Lower leg skin (tissue), 3 donors: Measurements from ENCODE around the gene DNAJC12.

Source experiments
- POLR2A ChIP-seq, 2 donors: fragments of 450-650 bp; IDR thresholded peaks; one replicate each; pipeline ENCODE4 v1.6.1; 2016 to 2017; ENCODE audit warnings: antibody characterized with exemption in 2 of 2, mild to moderate bottlenecking in 1 of 2, moderate library complexity in 1 of 2
- TF ChIP-seq, protein P1 (sequence below), 3 donors: fragments of 450-650 bp; IDR thresholded peaks; one replicate each; pipeline ENCODE4 v1.5.1; 2016; ENCODE audit warnings: antibody characterized with exemption in 3 of 3, mild to moderate bottlenecking in 3 of 3, moderate library complexity in 2 of 3

DNA sequence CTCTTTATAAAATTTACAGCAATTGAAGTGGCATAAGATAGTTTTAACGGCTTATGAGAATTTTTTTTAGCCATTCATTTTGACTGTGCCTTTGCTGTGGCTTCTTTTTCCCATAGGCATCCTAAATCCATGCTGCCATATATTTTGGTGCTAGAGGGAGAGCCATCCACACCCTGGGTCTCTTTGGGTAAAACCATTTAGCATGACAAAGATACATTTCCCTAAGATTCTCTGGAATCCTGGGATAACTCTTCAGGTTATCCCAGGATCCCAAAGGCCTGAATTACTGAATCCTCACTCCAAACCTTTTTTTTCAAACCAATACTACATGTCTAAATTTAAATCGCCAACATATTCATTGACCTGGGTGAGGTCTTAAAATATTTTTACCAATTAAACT is 28.9 kb downstream of the DNAJC12 start:
- TF ChIP-seq POLR2A (IDR thresholded peaks at IDR 0.05), result no peak
- TF ChIP-seq, protein P1, sequence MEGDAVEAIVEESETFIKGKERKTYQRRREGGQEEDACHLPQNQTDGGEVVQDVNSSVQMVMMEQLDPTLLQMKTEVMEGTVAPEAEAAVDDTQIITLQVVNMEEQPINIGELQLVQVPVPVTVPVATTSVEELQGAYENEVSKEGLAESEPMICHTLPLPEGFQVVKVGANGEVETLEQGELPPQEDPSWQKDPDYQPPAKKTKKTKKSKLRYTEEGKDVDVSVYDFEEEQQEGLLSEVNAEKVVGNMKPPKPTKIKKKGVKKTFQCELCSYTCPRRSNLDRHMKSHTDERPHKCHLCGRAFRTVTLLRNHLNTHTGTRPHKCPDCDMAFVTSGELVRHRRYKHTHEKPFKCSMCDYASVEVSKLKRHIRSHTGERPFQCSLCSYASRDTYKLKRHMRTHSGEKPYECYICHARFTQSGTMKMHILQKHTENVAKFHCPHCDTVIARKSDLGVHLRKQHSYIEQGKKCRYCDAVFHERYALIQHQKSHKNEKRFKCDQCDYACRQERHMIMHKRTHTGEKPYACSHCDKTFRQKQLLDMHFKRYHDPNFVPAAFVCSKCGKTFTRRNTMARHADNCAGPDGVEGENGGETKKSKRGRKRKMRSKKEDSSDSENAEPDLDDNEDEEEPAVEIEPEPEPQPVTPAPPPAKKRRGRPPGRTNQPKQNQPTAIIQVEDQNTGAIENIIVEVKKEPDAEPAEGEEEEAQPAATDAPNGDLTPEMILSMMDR (IDR thresholded peaks at IDR 0.05), result no peak
